NCI-H2196 treated with DMSO at 0.1 percent for 48 hours (cell line): ENCODE results near the gene RPL26.
"Not testable (repeated sequence)": the region's sequence is repeated elsewhere in the genome, so short reads cannot be mapped to it uniquely, and the experiment has no call there.

Experiments used
- DNase-seq: peaks from one replicate; lab custom pipeline; 2025; ENCODE audit not compliant: unreplicated experiment; lab: John Stamatoyannopoulos, UW

RPL26 gene

GRCh38 chr17:8397636-8398035 lies 14.6 kb upstream of the RPL26 start, which contains the start of gene RNF222:
Gene RNF222, minus strand, starts transcription at chr17:8397827. Its CDS starts 4,366 bp downstream, at chr17:8393461.
- no peak for DNase-seq

- not testable (repeated sequence) for DNase-seq
These were observed 11.5 kb upstream of the RPL26 start for GRCh38 chr17:8394497-8394896.

GRCh38 chr17:8393470-8394231 lies 10.7 kb upstream of the RPL26 start:
- no peak for DNase-seq

GRCh38 chr17:8392674-8393469 lies 9.9 kb upstream of the RPL26 start:
- DNase-seq, result no peak

- no peak for DNase-seq
These were observed 9.3 kb upstream of the RPL26 start for GRCh38 chr17:8392274-8392673.

GRCh38 chr17:8391711-8392110 lies 8.7 kb upstream of the RPL26 start:
- DNase-seq, result no peak

- no peak for DNase-seq
These were observed 5.1 kb upstream of the RPL26 start for GRCh38 chr17:8387914-8388651.

GRCh38 chr17:8386841-8387240 lies 3.8 kb upstream of the RPL26 start:
- no peak for DNase-seq

GRCh38 chr17:8384801-8385378 lies 1.9 kb upstream of the RPL26 start:
- DNase-seq, result no peak

- DNase-seq, result no peak
These were observed 182 bp downstream of the RPL26 start for GRCh38 chr17:8382880-8383142.

- DNase-seq, result no peak
These were observed 727 bp downstream of the RPL26 start for GRCh38 chr17:8382052-8382879.

GRCh38 chr17:8380049-8380448 lies 2.9 kb downstream of the RPL26 start:
- no peak for DNase-seq

GRCh38 chr17:8378117-8378516 lies 4.9 kb downstream of the RPL26 start:
- not testable (repeated sequence) for DNase-seq

- no peak for DNase-seq
These were observed 5.6 kb downstream of the RPL26 start for GRCh38 chr17:8377422-8377821.

- DNase-seq, result peak; percentile 51
These were observed 6.5 kb downstream of the RPL26 start, which contains the start of gene KRABD2 for GRCh38 chr17:8376271-8377067. Gene KRABD2, minus strand, starts transcription at chr17:8376704.

GRCh38 chr17:8375738-8376259 lies 7.2 kb downstream of the RPL26 start:
- no peak for DNase-seq

- DNase-seq, result not testable (repeated sequence)
These were observed 9.1 kb downstream of the RPL26 start for GRCh38 chr17:8373856-8374255.

- no peak for DNase-seq
These were observed 10.6 kb downstream of the RPL26 start for GRCh38 chr17:8372422-8372821.

- no peak for DNase-seq
These were observed 11.2 kb downstream of the RPL26 start for GRCh38 chr17:8371786-8372185.
